Effector memory CD4-positive, alpha-beta T cell (primary cell): ENCODE results near the gene U2SURP.

ENCODE experiments used
- DNase-seq, 3 donors: peaks; one replicate each; pipeline ENCODE4 v3.0.0-alpha.2; 2020
- H3K27ac ChIP-seq: 2 replicates; pipeline ENCODE4 v1.7.0; 2013; ENCODE audit warnings: mild to moderate bottlenecking, low read length, moderate library complexity; ENCODE audit not compliant: insufficient read depth, poor library complexity, severe bottlenecking
- H3K27me3 ChIP-seq: replicated peaks from 2 replicates; pipeline ENCODE4 v1.7.0; 2013; ENCODE audit warnings: mild to moderate bottlenecking, low read length; ENCODE audit not compliant: insufficient read depth, control insufficient read depth, poor library complexity, severe bottlenecking
- H3K36me3 ChIP-seq: 2 replicates; pipeline ENCODE4 v1.7.0; 2013; ENCODE audit warnings: mild to moderate bottlenecking, low read length, moderate library complexity; ENCODE audit not compliant: control insufficient read depth, insufficient read depth
- H3K4me1 ChIP-seq: 2 replicates; pipeline ENCODE4 v1.7.0; 2013; ENCODE audit warnings: low read length, mild to moderate bottlenecking; ENCODE audit not compliant: control insufficient read depth, insufficient read depth, poor library complexity, severe bottlenecking
- H3K4me3 ChIP-seq: 2 replicates; pipeline ENCODE4 v1.7.0; 2013; ENCODE audit warnings: low read length, low read depth, mild to moderate bottlenecking; ENCODE audit not compliant: insufficient read depth, poor library complexity, severe bottlenecking
- H3K9me3 ChIP-seq: 2 replicates; pipeline ENCODE4 v1.7.0; 2013; ENCODE audit warnings: mild to moderate bottlenecking, low read length, moderate library complexity; ENCODE audit not compliant: control insufficient read depth

The U2SURP gene

DNA sequence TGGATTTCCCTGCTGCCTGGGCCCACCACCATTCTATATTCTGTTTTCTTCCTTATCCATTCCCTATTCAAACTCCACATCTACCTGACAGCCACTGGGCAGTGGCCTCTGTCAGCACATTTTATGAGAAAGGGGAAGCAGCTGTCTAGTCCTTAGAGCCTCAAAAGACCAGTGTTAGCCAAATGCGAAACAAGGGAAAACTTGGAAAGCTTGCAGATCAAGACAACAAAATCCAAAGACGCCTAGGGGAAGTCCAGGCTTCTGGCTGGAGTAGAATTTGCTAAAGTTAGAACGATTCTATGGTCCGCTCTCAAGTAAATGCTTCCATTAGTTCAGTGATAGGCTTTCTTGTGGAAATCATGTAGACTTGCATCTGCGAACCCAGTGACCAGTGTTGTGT lies 78.8 kb downstream of the U2SURP start:
- no peaks in the 10 kb centered on the region for H3K27me3 ChIP-seq
- no peak overlapping the region for H3K4me3 ChIP-seq
- no peaks in the 10 kb centered on the region for H3K36me3 ChIP-seq
- no peak for DNase-seq
- H3K4me1 ChIP-seq = no peaks in the 10 kb centered on the region
- no peak overlapping the region for H3K27ac ChIP-seq
- H3K9me3 ChIP-seq = no peaks in the 10 kb centered on the region

DNA sequence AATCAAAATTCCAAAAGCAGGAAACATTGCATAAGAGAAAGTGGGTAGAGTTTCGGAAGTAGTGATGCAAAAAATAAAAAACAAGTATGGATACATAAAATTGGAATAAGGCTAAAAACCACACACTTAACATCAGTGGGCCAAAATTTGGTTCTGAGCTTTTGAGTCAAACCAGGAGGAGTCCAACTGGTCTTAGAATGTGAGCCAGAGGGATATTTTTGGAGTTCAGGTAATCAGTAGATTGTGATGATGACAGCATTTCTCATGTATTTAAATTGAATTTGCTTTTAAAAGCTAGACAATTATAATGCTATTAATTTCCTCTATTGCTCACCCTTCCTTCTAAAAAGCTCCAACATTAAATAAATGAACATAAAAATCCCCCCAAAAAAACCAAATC lies 80.0 kb downstream of the U2SURP start:
- H3K4me1 ChIP-seq = no peaks in the 10 kb centered on the region
- no peaks in the 10 kb centered on the region for H3K9me3 ChIP-seq
- no peaks in the 10 kb centered on the region for H3K27me3 ChIP-seq
- DNase-seq = no peak
- no peak overlapping the region for H3K27ac ChIP-seq
- no peaks in the 10 kb centered on the region for H3K36me3 ChIP-seq
- no peak overlapping the region for H3K4me3 ChIP-seq

DNA sequence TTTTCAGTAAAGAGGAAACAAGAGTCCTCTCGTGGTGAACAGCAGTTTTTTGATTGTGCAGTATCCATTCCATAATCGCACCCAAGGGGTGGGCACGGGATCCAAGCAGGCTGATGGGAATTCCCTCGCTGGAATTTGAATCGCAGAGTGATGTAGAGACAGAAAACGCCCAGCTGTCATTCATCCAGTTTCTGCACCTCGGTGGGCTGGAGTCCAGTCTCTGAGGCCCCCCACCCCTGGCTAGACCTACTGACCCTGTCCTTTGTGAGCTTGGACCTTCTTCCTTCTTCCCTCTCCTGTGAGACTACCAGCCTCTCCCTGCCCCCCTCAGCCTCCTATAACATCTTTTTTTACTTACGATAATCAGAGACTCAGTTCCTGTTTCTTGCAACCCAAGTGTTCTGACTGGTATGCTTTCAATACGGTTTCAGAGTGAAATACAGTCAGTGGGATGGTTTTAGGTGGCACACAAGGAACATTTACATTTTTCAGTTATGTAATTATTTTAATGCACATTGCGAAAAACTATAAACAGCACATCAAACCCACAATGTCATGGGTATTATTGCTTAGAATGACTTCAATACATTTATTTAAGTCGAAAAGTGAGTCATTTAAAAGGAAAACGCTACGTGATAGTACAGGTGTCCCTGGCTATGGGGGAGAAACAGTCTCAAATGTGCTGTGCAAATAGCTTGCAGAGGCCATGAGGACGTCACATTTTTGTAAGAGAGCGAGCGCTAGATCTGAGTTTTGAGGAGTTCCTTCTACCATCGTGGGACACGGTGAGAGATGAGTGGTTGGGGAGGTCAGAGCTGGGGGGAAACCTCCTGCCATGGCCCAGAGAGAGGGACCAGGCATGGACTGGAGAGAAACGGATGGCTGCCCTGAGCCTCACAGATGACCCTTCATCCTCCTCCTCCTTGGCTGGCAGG lies 80.7 kb downstream of the U2SURP start:
- H3K27ac ChIP-seq = no peak overlapping the region
- H3K27me3 ChIP-seq = no peaks in the 10 kb centered on the region
- no peak for DNase-seq
- H3K36me3 ChIP-seq = no peaks in the 10 kb centered on the region
- H3K4me1 ChIP-seq = no peaks in the 10 kb centered on the region
- H3K9me3 ChIP-seq = no peaks in the 10 kb centered on the region
- no peak overlapping the region for H3K4me3 ChIP-seq

DNA sequence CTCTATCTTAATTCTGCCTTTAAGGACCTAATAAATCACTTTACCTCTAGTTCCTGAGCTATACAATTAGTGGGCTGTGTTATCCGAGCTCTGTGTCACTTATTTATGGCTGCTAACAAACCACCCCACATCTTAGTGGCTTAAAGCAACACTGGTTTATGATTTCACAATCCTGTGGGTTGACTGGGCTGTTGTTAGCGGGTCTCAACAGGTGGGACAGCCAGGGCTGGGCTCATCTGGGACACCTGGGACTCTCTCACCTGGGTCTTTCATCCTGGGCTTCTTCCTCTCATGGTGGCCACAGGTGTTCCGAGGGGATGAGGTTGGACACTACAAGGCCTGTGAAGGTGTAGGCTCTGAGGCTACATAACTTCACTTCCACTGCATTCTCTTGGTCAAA lies 82.4 kb downstream of the U2SURP start:
- no peaks in the 10 kb centered on the region for H3K27me3 ChIP-seq
- no peak overlapping the region for H3K4me3 ChIP-seq
- no peaks in the 10 kb centered on the region for H3K9me3 ChIP-seq
- H3K4me1 ChIP-seq = no peaks in the 10 kb centered on the region
- H3K36me3 ChIP-seq = no peaks in the 10 kb centered on the region
- no peak overlapping the region for H3K27ac ChIP-seq
- no peak for DNase-seq

DNA sequence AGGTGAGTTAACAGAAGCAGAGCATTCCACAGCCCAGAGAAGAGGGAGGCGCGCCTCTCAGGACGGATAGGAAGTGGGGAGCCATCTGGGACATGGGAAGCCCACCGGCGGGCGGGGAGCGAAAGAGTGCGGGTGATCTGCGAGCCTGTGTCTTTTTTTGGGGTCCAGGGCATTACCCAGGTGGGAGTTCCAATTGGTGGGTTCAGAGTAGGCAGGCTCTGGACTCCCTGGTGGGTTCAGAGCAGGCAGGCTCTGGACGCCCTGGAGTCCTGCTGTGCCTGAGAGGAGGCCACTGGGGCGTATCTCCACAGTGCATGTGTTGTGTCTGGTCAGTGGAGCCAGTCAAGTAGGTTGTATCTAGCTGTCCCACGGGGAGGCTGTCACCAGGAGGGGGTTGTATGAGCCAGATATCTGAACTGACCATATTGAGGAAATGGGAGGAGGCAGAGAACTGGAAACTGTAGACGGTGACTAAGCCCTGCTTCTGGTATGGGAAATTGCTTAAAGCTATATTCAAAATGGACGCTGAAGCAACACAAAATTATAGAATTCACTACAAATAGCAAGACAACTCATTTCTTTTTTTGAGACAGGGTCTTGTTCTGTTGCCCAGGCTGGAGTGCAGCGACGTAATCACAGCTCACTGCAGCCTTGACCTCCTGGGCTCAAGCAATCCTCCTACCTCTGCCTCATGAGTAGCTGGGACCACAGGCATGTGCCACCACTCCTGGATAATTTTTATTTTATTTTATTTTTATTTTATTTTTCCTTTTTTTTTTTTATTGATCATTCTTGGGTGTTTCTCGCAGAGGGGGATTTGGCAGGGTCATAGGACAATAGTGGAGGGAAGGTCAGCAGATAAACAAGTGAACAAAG lies 83.7 kb downstream of the U2SURP start:
- Histone ChIP-seq H3K9me3 (no peaks in the 10 kb centered on the region), H3K27me3 (no peaks in the 10 kb centered on the region), H3K4me1 (no peaks in the 10 kb centered on the region), H3K27ac (no peak overlapping the region), H3K36me3 (no peaks in the 10 kb centered on the region), H3K4me3 (no peak overlapping the region)
- DNase-seq = no peak

DNA sequence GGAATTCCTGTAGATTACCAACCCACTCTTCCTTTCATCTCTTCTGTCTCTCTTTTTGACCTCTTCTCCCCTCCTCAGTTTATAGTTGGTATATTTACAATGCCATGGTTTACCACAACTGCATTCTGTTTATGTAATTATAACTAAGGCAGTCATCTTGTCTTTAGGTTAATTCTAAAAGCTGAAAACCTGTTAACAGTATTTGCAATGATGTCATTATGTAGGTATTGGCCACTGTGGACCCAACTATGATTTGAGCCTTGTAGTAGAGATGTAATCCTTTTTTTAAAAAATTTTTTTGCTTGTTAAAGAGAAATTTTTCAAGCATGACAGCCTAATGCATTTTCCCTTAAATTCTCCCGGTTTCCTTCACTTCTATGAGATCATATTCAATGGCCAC lies 87.5 kb downstream of the U2SURP start:
- Histone ChIP-seq H3K36me3 (no peaks in the 10 kb centered on the region), H3K4me1 (no peaks in the 10 kb centered on the region), H3K4me3 (no peak overlapping the region), H3K9me3 (no peaks in the 10 kb centered on the region), H3K27me3 (no peaks in the 10 kb centered on the region), H3K27ac (no peak overlapping the region)
- no peak for DNase-seq

DNA sequence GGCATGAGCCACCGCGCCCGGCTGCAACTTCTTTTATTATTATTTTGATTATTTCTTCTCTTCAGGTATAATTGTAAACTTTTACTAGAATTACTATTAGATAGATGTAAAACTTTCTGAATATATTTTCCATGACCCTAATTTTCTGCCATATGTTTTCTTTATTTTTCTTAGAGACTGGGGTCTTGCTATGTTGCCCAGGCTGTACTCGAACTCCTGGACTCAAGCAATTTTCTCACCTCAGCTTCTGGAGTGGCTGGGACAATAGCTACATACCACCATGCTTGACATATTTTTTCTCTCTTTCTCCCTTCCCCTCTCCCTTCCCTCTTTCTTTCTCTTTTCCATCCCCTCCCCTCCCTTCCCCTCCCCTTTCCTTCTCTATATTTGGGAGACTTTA lies 88.6 kb downstream of the U2SURP start:
- H3K36me3 ChIP-seq = no peaks in the 10 kb centered on the region
- DNase-seq = no peak
- no peak overlapping the region for H3K27ac ChIP-seq
- no peaks in the 10 kb centered on the region for H3K4me1 ChIP-seq
- H3K9me3 ChIP-seq = no peaks in the 10 kb centered on the region
- H3K4me3 ChIP-seq = no peak overlapping the region
- H3K27me3 ChIP-seq = no peaks in the 10 kb centered on the region

DNA sequence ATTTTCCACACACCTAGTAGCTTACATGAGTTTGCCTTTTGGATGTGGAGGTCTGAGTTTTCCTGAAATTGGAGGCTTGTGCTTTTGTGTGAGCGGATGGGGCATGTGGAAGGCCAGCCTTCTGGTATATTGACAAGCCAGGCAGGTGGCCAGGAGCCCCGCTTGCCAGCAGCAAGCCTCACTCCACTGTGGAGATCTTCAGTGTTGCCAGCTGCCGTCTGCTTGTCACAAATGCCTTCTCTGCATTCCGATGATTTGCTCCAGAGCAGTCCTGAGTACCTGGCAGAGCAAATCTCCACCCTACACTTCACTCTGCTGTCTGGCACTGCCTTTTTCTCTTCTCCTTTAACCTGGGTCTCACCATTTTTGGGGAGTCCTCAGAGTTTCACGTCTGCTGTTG lies 89.1 kb downstream of the U2SURP start:
- Histone ChIP-seq H3K27me3 (no peaks in the 10 kb centered on the region), H3K4me3 (no peak overlapping the region), H3K27ac (no peak overlapping the region), H3K36me3 (no peaks in the 10 kb centered on the region), H3K4me1 (no peaks in the 10 kb centered on the region), H3K9me3 (no peaks in the 10 kb centered on the region)
- DNase-seq = no peak

DNA sequence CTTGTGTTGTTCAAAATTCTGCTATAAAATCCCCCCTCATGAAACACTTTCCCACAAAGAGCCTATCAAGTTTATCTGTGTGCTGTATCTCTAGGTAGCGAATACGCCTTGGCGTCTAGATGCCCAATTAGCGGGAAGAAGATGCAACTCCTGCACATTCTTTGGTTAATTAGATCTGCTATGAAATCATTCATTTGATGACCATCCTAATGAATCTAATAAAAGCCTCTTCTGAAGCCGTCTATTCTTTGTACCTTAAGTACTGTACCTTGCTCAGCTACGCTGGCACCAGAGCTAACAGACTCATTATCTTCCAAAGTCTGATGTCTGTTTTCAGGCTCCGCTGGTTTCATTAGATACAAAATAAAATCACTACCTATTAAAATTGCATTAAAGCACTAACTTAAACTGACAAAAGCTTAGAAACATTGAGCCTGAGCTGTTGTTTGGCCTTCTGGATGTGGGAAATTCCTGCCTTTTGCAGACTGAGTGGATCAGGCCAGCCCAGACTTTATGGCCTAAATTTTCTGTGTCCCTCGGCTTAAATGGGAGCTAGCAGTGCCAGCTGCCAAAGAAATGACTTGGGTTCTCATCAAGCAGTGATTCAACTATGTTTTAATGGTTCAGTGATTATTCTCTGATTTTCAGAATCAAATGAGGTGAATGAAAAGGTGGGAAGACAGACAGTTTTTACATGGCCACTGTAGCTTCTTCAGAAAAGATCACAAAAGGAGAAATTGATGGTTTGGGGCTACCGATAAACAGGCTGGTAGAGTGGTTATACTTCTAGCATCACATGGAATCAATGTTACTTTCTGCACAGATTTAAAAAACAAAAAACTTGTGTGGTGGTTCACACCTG lies 89.8 kb downstream of the U2SURP start:
- H3K4me3 ChIP-seq = no peak overlapping the region
- no peaks in the 10 kb centered on the region for H3K27me3 ChIP-seq
- H3K9me3 ChIP-seq = no peaks in the 10 kb centered on the region
- no peaks in the 10 kb centered on the region for H3K36me3 ChIP-seq
- H3K4me1 ChIP-seq = no peaks in the 10 kb centered on the region
- no peak overlapping the region for H3K27ac ChIP-seq
- no peak for DNase-seq
